Calu3 (cell line): ENCODE measurements around the gene KLK4. TPM values are rescaled to one million over a fixed set of nuclear protein-coding genes. Genes with fewer than 3 reads are reported as not detected.

ENCODE experiments used
- BruUV-seq: library from RNA; stranded (reverse); fragments of 400-500 nt; replicated peaks from 2 replicates; lab custom pipeline; 2021; lab: Mats Ljungman, UMichigan
- CTCF ChIA-PET: fragments of 300-600 bp; sonication (Branson Sonifier 250); formaldehyde crosslinking; loops from one replicate; lab custom pipeline; 2022; ENCODE audit warnings: antibody characterized with exemption; lab: Charles Lee
- DNase-seq: peaks from one replicate; pipeline ENCODE4 v3.0.0; 2022
- H3K27ac Mint-ChIP-seq: one replicate; pipeline ENCODE4 v1.8.0; 2022; ENCODE audit warnings: mixed read lengths; ENCODE audit not compliant: unreplicated experiment
- H3K27me3 Mint-ChIP-seq: one replicate; pipeline ENCODE4 v1.8.0; 2022; ENCODE audit warnings: mixed read lengths; ENCODE audit not compliant: unreplicated experiment
- H3K36me3 Mint-ChIP-seq: one replicate; pipeline ENCODE4 v1.8.0; 2022; ENCODE audit warnings: mild to moderate bottlenecking, moderate library complexity, mixed read lengths; ENCODE audit not compliant: insufficient read depth, unreplicated experiment
- H3K4me1 Mint-ChIP-seq: one replicate; pipeline ENCODE4 v1.8.0; 2022; ENCODE audit warnings: mild to moderate bottlenecking, low read depth, mixed read lengths; ENCODE audit not compliant: unreplicated experiment
- H3K4me3 Mint-ChIP-seq: one replicate; pipeline ENCODE4 v1.8.0; 2022; ENCODE audit warnings: mild to moderate bottlenecking, low read depth, moderate library complexity, mixed read lengths; ENCODE audit not compliant: unreplicated experiment
- H3K9me3 Mint-ChIP-seq: one replicate; pipeline ENCODE4 v1.8.0; 2022; ENCODE audit warnings: low read depth, mixed read lengths; ENCODE audit not compliant: unreplicated experiment
- intact Hi-C: fragments of 100-400 bp; cut with micrococcal nuclease; formaldehyde crosslinking; loops from one replicate; pipeline ENCODE4 v1.10.0; 2022; ENCODE audit not compliant: unreplicated experiment
- total RNA-seq: library from RNA; stranded (reverse); gene quantifications from 2 replicates; pipeline ENCODE4 v1.2.3, GENCODE V29; 2022
- TF ChIP-seq, protein P1 (sequence below): fragments of 200-600 bp; IDR thresholded peaks from one replicate; pipeline ENCODE4 v1.8.0; 2022; ENCODE audit warnings: antibody characterized with exemption; ENCODE audit not compliant: unreplicated experiment

The KLK4 gene
- total RNA-seq, 1 experiment from 2014 or later, result not detected

DNA sequence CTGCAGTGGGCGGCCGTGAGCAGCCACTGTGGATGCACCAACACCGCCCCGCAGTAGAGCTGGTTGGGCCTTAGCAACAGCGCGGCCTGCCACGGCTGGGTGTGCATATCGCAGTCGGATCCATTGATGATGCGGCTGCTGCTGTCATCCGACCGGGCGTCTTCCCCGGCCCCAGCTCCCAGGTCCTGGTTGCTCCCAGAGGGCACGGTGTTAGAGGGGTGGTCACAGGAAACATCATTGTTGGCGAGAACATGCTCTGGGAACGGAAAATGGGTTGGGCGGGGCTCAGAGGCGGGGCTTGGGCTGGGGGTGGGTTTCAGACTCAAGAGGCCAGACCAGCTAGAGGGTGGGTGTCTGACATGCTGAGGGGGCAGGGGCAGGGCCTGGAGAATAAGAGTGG is 38.7 kb upstream of the KLK4 start:
- Mint-ChIP-seq H3K27me3 (peaks cover 52% of the 10 kb centered on the region), H3K4me3 (no peak overlapping the region), H3K27ac (no peak overlapping the region), H3K36me3 (peaks cover 5% of the 10 kb centered on the region), H3K4me1 (peaks cover 10% of the 10 kb centered on the region), H3K9me3 (no peaks in the 10 kb centered on the region)
- TF ChIP-seq, protein P1, sequence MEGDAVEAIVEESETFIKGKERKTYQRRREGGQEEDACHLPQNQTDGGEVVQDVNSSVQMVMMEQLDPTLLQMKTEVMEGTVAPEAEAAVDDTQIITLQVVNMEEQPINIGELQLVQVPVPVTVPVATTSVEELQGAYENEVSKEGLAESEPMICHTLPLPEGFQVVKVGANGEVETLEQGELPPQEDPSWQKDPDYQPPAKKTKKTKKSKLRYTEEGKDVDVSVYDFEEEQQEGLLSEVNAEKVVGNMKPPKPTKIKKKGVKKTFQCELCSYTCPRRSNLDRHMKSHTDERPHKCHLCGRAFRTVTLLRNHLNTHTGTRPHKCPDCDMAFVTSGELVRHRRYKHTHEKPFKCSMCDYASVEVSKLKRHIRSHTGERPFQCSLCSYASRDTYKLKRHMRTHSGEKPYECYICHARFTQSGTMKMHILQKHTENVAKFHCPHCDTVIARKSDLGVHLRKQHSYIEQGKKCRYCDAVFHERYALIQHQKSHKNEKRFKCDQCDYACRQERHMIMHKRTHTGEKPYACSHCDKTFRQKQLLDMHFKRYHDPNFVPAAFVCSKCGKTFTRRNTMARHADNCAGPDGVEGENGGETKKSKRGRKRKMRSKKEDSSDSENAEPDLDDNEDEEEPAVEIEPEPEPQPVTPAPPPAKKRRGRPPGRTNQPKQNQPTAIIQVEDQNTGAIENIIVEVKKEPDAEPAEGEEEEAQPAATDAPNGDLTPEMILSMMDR, result no peak
- intact Hi-C loops, result no loop called here
- no peak for DNase-seq
- no TSS peak for BruUV-seq
- CTCF ChIA-PET, result no interaction called here

DNA sequence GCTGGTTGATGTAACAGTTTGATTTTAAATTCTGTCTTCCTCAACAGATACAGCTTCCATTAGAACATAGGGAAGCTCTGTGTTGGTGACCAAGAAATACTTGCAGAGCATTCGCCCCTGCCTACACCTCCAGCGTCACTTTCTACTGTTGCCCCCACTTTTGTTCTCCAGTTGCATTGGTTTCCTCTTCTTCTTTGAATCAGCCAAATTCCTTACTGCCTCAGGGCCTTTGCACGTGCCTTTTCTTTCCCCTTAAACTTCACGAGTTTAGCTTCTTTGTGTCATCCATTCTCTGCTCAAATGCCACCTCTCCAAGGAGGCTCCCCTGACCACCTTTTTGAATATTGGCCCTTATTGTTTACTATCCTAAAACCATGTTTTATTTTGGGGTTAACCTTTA is 35.9 kb upstream of the KLK4 start:
- intact Hi-C loops, result no loop called here
- CTCF ChIA-PET, result interaction anchor here (0.6 to 0.7 kb wide), 3 partner anchors 25 to 100 kb away, joined by 4 to 8 read pairs (median 5); no protein-coding TSS in a partner anchor
- TF ChIP-seq, protein P1, result no peak

GRCh38 chr19:50944795-50945194 is 33.6 kb upstream of the KLK4 start:
- Mint-ChIP-seq H3K36me3 (no peaks in the 10 kb centered on the region), H3K4me1 (no peaks in the 10 kb centered on the region), H3K4me3 (no peak overlapping the region), H3K9me3 (no peaks in the 10 kb centered on the region), H3K27ac (peak overlapping the region; percentile 10), H3K27me3 (peaks cover 28% of the 10 kb centered on the region)
- CTCF ChIA-PET, result interaction anchor here (0.7 kb wide), 1 partner anchor 34 kb away, joined by 4 read pairs; no protein-coding TSS in a partner anchor
- BruUV-seq, result no TSS peak
- TF ChIP-seq, protein P1, result no peak
- no peak for DNase-seq
- intact Hi-C loops, result no loop called here

More for the DNA sequence above, 35.9 kb upstream of the KLK4 start:
- H3K9me3 Mint-ChIP-seq, result no peaks in the 10 kb centered on the region
- H3K36me3 Mint-ChIP-seq, result peaks cover 5% of the 10 kb centered on the region
- H3K27me3 Mint-ChIP-seq, result peaks cover 37% of the 10 kb centered on the region
- H3K4me1 Mint-ChIP-seq, result no peaks in the 10 kb centered on the region
- no peak overlapping the region for H3K27ac Mint-ChIP-seq
- no peak overlapping the region for H3K4me3 Mint-ChIP-seq
- no peak for DNase-seq
- no TSS peak for BruUV-seq

GRCh38 chr19:50943074-50943828 is 32.1 kb upstream of the KLK4 start:
- TF ChIP-seq, protein P1, result no peak
- Mint-ChIP-seq H3K27me3 (peaks cover 28% of the 10 kb centered on the region), H3K4me3 (no peak overlapping the region), H3K9me3 (no peaks in the 10 kb centered on the region), H3K27ac (no peak overlapping the region), H3K4me1 (no peaks in the 10 kb centered on the region), H3K36me3 (no peaks in the 10 kb centered on the region)
- no TSS peak for BruUV-seq
- CTCF ChIA-PET, result no interaction called here
- intact Hi-C loops, result no loop called here
- DNase-seq, result no peak
